ENCODE data around the gene SOD2.
"Not testable (repeated sequence)": the region's sequence is repeated elsewhere in the genome, so short reads cannot be mapped to it uniquely, and the experiment has no call there.

The SOD2 gene

DNA sequence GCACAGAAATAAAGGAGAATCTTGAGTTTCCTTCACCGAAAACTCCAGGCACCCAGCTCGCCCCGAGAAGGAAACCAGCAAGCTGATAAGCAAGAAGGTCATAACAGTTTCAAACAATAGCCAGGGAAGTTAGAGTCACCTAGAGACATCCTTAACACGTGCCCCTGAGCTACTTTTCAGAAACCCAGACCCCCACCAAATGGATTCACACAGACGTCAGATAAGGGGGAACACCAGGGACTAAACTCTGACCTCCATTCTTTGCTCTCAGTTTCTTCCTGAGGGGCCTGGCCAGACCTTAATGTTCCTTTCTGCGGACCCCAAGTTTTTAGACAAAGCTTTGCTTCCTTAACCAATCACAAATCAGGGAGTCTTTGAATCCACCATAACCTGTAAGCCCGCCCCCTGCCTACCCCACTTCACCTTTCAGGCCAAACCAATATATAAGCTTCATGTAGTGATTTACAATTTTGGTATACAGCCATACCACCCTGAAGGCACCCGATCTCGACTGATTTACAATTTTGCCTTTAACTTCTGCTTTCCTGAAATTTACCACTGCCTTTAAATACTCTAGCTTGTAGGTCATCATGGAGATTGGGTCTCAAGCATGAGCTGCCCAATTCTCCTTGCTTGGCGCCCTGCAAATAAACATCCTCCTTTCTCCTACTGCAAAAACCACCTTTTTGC lies 11.7 kb downstream of the SOD2 start:
- no peak for DNase-seq

DNA sequence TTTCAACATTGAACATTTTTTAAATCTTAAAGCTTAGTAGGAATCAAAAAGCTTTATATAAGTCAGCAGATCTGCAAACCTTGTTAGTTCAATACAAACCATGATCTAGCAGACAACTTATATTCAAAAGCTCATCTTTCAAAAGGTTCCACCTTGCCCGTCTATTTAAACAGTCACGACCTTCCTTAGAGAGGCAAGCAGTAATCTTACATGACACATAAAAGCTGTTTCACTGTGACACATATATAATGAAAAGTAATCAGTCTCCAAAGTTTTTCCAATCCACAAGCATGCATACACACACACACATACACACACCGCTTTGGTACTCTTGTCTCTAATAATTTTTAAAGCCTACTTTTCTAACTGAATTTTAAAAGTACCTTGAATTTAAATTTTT lies 12.9 kb downstream of the SOD2 start:
- no peak for DNase-seq

DNA sequence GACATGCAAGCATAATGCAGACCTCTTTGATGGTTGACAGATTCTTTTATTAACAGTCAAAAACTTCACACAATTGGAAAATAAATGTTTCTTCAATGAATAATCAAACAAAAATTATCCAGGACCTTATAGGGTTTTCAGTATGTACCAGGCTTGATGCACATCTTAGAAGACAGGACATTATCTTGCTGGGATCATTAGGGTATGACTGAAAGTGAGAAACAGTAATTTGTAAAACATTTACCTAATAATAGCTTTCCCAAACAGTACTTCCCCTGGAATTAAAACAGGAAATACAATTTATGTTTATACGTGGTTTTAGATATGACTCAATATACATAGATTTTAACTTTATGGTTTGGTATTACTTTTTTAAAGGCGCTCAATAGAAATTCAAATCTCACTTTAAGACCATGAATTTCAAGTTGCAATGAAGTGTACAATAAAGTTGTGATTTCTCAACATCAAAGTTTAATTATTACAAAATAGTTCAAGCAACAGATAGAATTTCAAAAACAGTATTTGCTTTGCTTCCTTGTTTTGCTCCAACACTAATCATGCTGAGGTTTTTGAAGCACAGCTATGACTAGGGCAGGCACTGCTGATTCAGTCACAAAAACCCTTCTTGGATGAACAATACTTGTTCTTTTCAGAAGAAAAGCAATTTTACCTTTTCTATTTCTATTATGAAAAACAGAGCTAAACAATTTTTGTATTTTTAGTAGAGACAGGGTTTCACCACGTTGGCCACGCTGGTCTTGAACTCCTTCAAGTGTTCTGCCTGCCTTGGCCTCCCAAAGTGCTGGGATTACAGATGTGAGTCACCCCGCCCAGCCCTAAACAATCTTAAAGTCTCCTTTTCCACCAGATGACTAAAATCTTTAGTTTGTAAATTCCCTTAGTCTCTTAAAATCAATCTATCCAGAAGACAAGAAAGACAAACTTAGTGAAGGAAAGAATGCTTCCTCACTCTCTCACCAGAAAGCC lies 13.7 kb downstream of the SOD2 start:
- no peak for DNase-seq

DNA sequence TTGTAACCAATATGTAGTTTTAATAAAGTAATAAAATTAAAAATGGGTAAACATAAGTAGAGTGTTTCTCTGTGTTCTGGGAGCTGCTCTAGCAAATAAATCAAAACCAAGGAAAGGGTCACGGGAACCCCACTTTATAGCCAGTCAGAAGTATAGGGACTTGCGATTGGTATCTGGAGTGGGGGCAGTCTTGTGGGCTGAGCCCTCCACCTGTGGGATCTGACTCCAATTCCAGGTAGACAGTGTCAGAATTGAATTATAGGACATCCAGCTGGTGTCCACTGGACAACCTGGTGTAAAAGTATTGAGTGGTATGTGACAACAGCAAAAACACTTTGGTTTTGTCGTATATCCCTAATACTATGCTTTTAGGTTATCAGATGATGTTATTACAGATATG lies 14.5 kb downstream of the SOD2 start:
- DNase-seq: no peak

DNA sequence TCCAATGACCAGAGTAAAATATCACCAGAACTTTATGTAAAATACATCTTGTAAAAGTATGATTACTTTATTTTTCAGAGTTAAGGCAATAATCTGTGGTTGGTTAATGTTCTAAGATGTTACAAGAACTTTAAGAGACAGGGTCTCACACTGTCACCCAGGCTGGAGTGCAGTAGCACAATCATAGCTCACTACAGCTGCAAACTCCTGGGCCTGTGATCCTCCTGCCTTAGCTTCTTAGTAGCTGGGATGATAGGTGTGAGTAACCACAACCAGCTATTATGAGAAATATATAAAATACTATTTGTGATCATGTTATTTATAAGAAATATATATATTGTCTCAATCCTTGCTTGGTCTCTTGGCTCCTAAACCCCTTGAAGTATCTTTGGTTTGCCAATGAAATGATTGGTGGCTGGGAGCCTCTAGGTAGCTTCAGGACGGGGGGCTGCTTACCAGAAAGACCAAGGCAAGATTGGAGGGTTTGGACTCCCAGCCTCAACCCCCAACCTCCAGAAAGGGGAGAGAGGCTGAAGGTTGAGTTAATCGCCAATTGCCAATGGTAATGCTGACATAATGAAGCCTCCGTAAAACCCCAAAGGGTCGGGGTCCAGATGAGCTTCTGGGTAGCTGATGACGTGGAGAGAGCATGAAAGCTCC lies 15.4 kb downstream of the SOD2 start:
- no peak for DNase-seq

DNA sequence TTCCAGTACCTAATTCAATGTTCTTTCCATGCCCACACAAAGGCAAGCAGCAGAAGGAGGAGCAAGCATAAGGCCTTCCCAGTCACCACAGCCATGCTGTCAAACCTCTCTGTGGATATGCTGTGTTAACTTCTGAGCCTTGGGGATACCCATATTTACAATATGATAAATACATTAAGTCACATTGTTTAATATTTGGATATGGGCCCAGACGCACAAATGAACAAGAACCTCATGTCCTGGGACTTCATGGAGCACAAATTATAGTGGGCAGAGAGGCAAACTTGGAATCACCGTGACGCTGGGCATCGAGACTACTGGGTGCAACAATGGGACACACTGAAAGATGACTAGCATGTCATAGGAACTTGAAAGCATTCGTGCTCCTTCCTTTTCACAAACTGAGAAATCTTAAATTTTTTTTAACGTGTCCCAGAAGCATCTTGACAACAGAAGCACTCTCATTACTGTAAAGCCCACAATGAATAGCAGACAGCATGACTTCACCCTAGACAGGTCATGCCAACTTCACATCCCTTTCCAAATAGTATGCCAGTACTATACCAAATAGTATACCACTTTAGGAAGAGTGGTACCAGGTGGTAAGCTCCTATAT lies 16.0 kb downstream of the SOD2 start:
- no peak for DNase-seq

DNA sequence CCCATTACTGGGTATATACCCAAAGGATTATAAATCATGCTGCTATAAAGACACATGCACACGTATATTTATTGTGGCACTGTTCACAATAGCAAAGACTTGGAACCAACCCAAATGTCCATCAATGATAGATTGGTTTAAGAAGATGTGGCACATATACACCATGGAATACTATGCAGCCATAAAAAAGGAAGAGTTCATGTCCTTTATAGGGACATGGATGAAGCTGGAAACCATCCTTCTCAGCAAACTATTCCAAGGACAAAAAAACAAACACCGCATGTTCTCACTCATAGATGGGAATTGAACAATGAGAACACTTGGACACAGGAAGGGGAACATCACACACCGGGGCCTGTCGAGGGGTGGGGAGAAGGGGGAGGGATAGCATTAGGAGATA lies 16.8 kb downstream of the SOD2 start:
- not testable (repeated sequence) for DNase-seq

DNA sequence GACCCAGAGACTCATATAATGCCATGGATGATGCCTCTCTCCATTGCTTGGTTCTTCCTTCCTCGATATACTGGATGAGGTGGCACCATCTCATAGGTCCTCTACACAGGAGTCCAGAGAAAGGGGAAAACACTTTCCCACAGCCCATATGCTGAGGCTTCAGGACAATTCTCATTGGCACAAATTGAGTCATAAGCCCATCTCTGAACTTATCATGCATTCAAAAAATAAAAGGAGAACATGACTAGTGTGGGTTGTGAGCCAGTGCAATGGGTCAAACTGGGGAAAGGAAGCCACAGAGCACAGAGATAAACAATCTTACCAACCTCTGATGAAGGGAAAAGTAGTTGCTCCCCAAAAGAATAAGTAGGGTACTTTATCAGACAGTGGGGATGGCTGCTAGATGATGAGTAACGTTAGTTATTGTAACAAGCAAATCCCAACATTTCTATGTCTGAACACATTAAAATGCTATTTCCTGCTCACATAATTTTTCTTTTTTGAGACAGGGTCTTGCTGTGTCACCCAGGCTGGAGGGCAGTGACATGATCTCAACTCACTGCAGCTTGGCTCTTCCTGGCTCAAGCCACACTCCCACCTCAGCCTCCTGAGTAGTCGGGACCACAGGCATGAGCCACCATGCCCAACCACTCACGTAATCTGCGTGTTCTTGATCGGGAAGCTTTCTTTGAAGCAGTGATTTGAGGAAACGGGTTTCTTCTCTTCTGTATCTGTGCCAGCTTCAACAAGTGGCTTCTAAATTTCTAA lies 27.0 kb downstream of the SOD2 start:
- no peak for DNase-seq

DNA sequence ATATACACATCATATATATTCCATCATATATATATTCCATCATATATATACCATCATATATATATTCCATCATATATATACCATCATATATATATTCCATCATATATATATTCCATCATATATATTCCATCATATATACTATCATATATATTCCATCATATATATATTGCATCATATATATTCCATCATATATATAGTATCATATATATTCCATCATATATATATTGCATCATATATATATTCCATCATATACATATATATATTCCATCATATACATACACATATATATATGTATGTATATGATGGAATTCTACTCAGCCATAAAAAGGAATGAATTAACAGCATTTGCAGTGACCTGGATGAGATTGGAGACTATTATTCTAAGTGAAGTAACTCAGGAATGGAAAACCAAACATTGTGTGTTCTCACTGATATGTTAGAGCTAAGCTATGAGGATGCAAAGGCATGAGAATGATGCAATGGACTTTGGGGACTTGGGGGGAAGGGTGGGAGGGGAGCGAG lies 29.6 kb downstream of the SOD2 start:
- DNase-seq: not testable (repeated sequence)

DNA sequence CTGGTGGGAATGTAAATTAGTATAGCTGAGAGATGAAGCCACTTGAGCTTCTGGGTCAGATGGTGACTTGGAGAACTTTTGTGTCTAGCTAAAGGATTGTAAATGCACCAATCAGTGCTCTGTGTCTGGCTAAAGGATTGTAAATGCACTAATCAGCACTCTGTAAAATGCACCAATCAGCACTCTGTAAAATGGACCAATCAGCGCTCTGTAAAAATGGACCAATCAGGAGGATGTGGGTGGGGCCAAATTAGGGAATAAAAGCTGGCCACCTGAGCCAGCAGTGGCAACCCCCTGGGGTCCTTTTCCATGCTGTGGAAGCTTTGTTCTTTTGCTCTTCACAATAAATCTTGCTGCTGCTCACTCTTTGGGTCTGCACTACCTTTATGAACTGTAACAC lies 31.1 kb downstream of the SOD2 start:
- DNase-seq: not testable (repeated sequence)

DNA sequence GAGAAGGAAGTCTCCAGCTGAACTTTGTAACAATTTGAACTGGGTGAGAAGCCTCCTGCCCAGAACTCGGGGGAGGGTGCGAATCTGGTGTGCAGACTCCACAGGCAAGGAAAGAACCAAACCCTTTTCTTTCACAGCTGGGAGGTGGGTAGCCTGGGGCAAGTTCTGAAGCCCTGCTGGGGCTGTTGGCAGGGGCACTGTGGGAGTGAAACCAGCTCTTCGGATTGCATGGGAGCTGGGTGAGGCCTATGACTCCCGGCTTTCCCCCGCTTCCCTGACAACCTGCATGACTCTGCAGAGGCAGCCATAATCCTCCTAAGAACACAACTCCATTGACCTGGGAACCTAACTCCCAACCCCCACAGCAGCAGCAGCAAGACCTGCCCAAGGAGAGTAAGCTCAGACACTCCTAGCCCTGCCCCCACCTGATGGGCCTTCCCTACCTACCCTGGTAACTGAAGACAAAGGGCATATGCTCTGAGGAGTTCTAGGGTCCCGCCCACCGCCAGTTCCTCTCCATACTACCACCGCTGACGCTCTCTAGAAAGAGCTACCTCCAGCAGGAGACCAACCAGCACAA lies 37.5 kb downstream of the SOD2 start:
- no peak for DNase-seq

DNA sequence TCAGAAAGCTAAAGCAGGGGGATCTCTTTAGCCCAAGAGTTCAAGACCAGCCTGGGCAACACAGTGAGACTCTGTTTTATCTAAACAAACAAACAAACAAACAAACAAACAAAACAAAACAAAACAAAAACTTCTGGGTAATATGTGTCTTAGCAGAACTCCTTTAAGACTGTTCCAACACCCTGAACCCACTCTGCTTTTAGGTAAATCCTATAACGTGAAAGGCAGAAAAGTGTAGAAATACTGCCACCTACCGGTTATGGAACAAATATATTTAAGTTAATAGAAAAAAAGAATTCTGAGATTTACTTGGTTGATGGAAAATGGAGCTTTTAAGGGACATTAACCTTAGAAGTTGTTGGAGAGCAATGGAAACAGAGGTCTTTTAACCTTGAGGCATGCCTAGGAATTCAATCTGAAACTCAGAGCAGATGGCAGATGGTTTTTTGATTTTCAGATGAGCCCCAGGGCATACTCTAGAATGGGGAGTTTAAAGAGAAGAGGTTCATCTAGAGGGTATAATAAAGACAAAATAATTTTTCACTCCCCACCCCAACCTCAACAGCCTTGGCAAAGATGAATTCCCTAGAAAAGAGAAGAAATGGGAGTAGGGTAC lies 38.5 kb downstream of the SOD2 start:
- peak in 1 of 2 experiments; percentile 53 for DNase-seq

DNA sequence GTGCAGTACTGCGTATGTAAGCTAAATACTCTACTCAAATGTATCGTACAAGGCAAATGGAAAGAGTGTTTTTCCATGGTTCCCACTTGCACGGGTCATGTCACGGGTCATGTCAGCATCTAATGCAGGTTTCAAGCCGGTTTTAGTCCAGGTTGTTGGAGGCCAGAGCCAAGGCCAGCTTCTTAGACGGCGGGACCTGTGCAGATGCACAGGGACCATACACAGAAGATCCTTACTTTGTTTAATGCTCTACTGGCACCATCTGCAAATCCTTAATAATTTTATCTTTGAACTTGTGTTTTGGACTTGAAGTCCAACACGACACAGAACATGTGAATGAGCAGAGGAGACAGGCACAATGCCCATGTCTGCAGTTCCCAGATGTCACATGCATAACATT lies 42.7 kb downstream of the SOD2 start:
- DNase-seq: no peak

DNA sequence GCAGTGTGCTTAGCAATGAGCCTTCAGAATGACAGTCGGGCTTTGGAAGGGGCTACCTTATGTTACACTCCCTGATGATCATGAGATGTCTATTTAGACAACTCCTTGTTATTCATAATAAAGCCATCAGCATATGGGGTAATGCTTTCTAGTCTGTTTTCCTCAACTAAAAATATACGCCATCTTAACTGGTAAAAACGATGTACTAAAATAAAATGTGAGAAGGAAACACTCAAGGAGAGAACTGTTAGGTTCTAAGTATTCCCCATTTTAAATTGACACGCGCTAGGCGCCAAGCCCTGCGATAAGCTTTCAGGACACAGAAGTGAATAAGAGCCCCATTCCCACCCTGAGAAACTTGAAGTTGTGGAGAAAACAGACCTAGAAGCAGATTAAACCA lies 43.6 kb downstream of the SOD2 start:
- no peak for DNase-seq

DNA sequence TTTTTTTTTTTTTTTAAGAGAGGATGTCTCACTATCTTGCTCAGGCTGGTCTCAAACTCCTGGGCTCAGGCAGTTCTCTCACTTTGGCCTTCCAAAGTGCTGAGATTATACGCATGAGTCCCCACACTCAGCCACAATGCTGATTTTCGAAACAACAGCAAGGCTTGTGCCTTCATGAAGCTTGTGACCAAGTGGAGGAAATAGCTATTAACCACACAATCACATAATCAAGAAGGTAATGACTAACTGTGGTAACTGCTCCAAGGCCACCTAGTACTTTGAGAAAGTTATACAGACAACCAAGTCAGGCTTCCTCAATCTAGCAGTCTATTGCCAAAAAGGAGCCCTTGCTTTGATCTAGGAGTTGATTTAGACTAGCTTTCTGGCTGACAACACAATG lies 46.3 kb downstream of the SOD2 start:
- no peak for DNase-seq

DNA sequence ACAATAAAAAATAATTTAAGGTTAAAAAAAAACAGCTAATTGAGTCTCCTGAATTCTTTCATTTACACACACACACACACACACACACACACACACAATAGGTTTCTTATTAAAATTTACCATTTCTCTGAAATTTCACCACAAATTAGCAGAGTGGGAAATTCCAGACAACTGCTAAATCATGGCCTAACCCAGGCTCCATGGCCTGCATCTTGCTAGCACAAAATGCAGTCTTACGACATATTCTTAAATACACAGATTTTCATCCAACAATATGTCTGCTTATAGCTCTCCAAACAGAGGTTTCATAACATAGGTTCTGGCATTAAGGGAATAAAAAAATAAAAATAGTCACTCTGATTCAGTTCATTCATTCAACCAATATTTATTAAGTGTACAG lies 46.9 kb downstream of the SOD2 start:
- no peak for DNase-seq

DNA sequence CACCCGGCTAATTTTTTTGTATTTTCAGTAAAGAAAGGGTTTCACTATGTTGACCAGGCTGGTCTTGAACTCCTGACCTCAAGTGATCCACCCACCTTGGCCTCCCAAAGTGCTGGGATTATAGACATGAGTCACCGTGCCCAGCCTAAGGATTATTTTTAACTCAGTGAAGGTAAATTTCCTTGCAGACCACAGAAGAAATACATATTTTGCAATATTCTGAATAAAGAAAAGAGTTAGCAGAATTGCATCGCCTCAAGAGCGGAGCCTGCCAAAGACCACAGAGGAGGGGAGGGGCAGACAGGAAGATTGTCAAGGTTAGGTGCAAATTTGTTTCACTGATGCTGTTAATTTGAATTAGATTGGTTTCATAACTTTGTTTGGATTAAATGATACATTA lies 47.4 kb downstream of the SOD2 start:
- no peak for DNase-seq
